CD14-positive monocyte (primary cell): Measurements from ENCODE around the gene SPIB. TPM values are rescaled to one million over a fixed set of nuclear protein-coding genes. Genes with fewer than 3 reads are reported as not detected.

Experiments used
- DNase-seq, 3 donors: peaks; one replicate each; pipeline ENCODE4 v3.0.0-alpha.2; 2011 to 2022
- H2AFZ ChIP-seq: 2 replicates; pipeline ENCODE4 v1.6.0; 2012; ENCODE audit warnings: mild to moderate bottlenecking, low read depth, low read length, inconsistent platforms; ENCODE audit not compliant: insufficient read depth, poor library complexity, severe bottlenecking
- H3K27ac ChIP-seq, 2 donors: 1 replicate in 1 of 2; 2 replicates in 1 of 2; pipeline ENCODE4 v1.5.1; 2012 to 2013; ENCODE audit warnings: low read length in 2 of 2, control low read depth in 1 of 2, inconsistent platforms in 1 of 2, low read depth in 1 of 2, mild to moderate bottlenecking in 1 of 2
- H3K27me3 ChIP-seq, 2 donors: one replicate each; pipeline versions ENCODE4 v1.6.0 to v1.6.1; 2011 to 2013; ENCODE audit warnings: low read length in 2 of 2; ENCODE audit not compliant: control insufficient read depth in 2 of 2, insufficient read depth in 2 of 2
- H3K36me3 ChIP-seq, 2 donors: replicated peaks in 1 of 2; 1 replicate in 1 of 2; 2 replicates in 1 of 2; pipeline versions ENCODE4 v1.5.1 to v1.6.1; 2012 to 2013; ENCODE audit warnings: low read length in 2 of 2, control low read depth in 1 of 2, inconsistent platforms in 1 of 2, mild to moderate bottlenecking in 1 of 2; ENCODE audit not compliant: insufficient read depth in 2 of 2, control insufficient read depth in 1 of 2
- H3K4me1 ChIP-seq, 2 donors: 1 replicate in 1 of 2; 2 replicates in 1 of 2; pipeline versions ENCODE4 v1.5.1 to v1.6.1; 2012 to 2013; ENCODE audit warnings: low read length in 2 of 2, control low read depth in 1 of 2, inconsistent platforms in 1 of 2, mild to moderate bottlenecking in 1 of 2, moderate library complexity in 1 of 2; ENCODE audit not compliant: insufficient read depth in 2 of 2, control insufficient read depth in 1 of 2
- H3K4me2 ChIP-seq: replicated peaks from 2 replicates; pipeline ENCODE3; 2012; ENCODE audit warnings: low read length, moderate library complexity, mild to moderate bottlenecking; ENCODE audit not compliant: poor library complexity, severe bottlenecking; ENCODE audit errors: extremely low read depth
- H3K4me3 ChIP-seq, 3 experiments: fragments of 200-600 bp in 1 of 3; sonication (generic) in 1 of 3; replicated peaks in 1 of 3; 1 replicate in 2 of 3; 2 replicates in 1 of 3; pipeline ENCODE4 v1.5.1; 2011 to 2013; ENCODE audit warnings: low read length in 3 of 3, mild to moderate bottlenecking in 3 of 3, control low read depth in 2 of 3, low read depth in 2 of 3, inconsistent platforms in 1 of 3, moderate library complexity in 1 of 3
- H3K79me2 ChIP-seq: 2 replicates; pipeline ENCODE4 v1.6.0; 2012; ENCODE audit warnings: mild to moderate bottlenecking, control low read depth, inconsistent platforms, low read length, moderate library complexity; ENCODE audit not compliant: insufficient read depth
- H3K9ac ChIP-seq: 2 replicates; pipeline ENCODE4 v1.6.0; 2017; ENCODE audit warnings: low read length, mild to moderate bottlenecking; ENCODE audit not compliant: insufficient read depth, poor library complexity, severe bottlenecking
- H3K9me3 ChIP-seq, 2 donors: replicated peaks in 1 of 2; 1 replicate in 1 of 2; 2 replicates in 1 of 2; pipeline versions ENCODE4 v1.5.1 to v1.6.1; 2012 to 2013; ENCODE audit warnings: low read length in 2 of 2, control low read depth in 1 of 2; ENCODE audit not compliant: control insufficient read depth in 1 of 2, insufficient read depth in 1 of 2
- H4K20me1 ChIP-seq: 2 replicates; pipeline ENCODE4 v1.6.0; 2012; ENCODE audit warnings: mild to moderate bottlenecking, low read length, control low read depth, moderate library complexity; ENCODE audit not compliant: insufficient read depth
- H3K27ac Mint-ChIP-seq, 7 donors: one replicate each; pipeline ENCODE4 v1.8.0; 2020; ENCODE audit warnings: mild to moderate bottlenecking in 7 of 7, mixed read lengths in 7 of 7, moderate library complexity in 6 of 7, inconsistent platforms in 2 of 7
- H3K27me3 Mint-ChIP-seq, 3 donors: one replicate each; pipeline ENCODE4 v1.8.0; 2021 to 2022; ENCODE audit warnings: low read depth in 3 of 3, mild to moderate bottlenecking in 3 of 3, mixed read lengths in 3 of 3, moderate library complexity in 3 of 3, inconsistent platforms in 1 of 3
- H3K36me3 Mint-ChIP-seq, 2 donors: one replicate each; pipeline ENCODE4 v1.8.0; 2020; ENCODE audit warnings: mixed read lengths in 2 of 2, inconsistent platforms in 1 of 2, mild to moderate bottlenecking in 1 of 2
- H3K4me1 Mint-ChIP-seq: one replicate; pipeline ENCODE4 v1.8.0; 2020; ENCODE audit warnings: mild to moderate bottlenecking, mixed read lengths
- H3K4me3 Mint-ChIP-seq, 2 donors: one replicate each; pipeline ENCODE4 v1.8.0; 2020; ENCODE audit warnings: mild to moderate bottlenecking in 2 of 2, mixed read lengths in 2 of 2, moderate library complexity in 1 of 2
- H3K9me3 Mint-ChIP-seq, 7 donors: one replicate each; pipeline ENCODE4 v1.8.0; 2020 to 2022; ENCODE audit warnings: mixed read lengths in 7 of 7, mild to moderate bottlenecking in 6 of 7, moderate library complexity in 6 of 7, inconsistent platforms in 2 of 7
- WGBS: methylation state at CpG from one replicate; pipeline ENCODE4 v1.1.5; 2013; ENCODE audit warnings: missing lambda C conversion rate; ENCODE audit not compliant: insufficient coverage; 5-methylcytosine and 5-hydroxymethylcytosine counted together
- intact Hi-C, 2 donors: fragments of 100-400 bp; cut with micrococcal nuclease; formaldehyde crosslinking; loops; one replicate each; pipeline versions ENCODE4 v1.15.0 to v1.15.1; 2023
- polyA plus RNA-seq, 3 donors: library from polyadenylated mRNA; depleted of rRNA in 1 of 3; unstranded in 2 of 3; stranded (reverse) in 1 of 3; fragments of 300-500 nt in 2 of 3; fragments of >200 nt in 1 of 3; fragmentation: Illumina TruSeq in 2 of 3; gene quantifications; 1 replicate in 2 of 3; 2 replicates in 1 of 3; pipeline ENCODE4 v1.2.3, GENCODE V29; 2012 to 2021
- TF ChIP-seq, protein P1 (sequence below): fragments of 200-600 bp; IDR thresholded peaks from one replicate; pipeline ENCODE4 v1.8.0; 2022; ENCODE audit warnings: antibody characterized with exemption, mild to moderate bottlenecking

SPIB gene
- polyA plus RNA-seq, 3 donors, result 0.16 to 2.3 (median 0.34) TPM

GRCh38 chr19:50415661-50416033, 3.1 kb upstream of the SPIB start:
- Mint-ChIP-seq H3K4me3 (peak overlapping the region; percentile 56 to 63), H3K27me3 (peaks cover 21 to 26% (median 24%) of the 10 kb centered on the region in 3 donors), H3K9me3 (peaks cover 0 to 9% (median under 1%) of the 10 kb centered on the region in 7 donors), H3K27ac (peak overlapping the region; percentile 29 to 93 (median 86)), H3K4me1 (peaks cover 34% of the 10 kb centered on the region), H3K36me3 (peaks cover 11 to 16% of the 10 kb centered on the region in 2 donors)
- under 1% methylated on average over 13 of the region's 22 CpGs for WGBS
- H3K4me2 ChIP-seq, result peak overlapping the region; percentile 73
- H3K9me3 ChIP-seq, result peaks cover 0 to 4% of the 10 kb centered on the region in 2 donors
- peaks cover 0 to 3% of the 10 kb centered on the region in 2 donors for H3K36me3 ChIP-seq
- H4K20me1 ChIP-seq, result no peaks in the 10 kb centered on the region
- no peak overlapping the region for H2AFZ ChIP-seq
- H3K79me2 ChIP-seq, result no peaks in the 10 kb centered on the region
- H3K9ac ChIP-seq, result peak overlapping the region; percentile 24
- DNase-seq, result peak; percentile 49 to 72 (median 59)
- H3K27ac ChIP-seq, result peak overlapping the region; percentile 65 to 73
- H3K4me3 ChIP-seq, result peak overlapping the region in 2 of 3 experiments; percentile 3 to 53
- peaks cover 41 to 51% of the 10 kb centered on the region in 2 donors for H3K4me1 ChIP-seq
- TF ChIP-seq, protein P1, sequence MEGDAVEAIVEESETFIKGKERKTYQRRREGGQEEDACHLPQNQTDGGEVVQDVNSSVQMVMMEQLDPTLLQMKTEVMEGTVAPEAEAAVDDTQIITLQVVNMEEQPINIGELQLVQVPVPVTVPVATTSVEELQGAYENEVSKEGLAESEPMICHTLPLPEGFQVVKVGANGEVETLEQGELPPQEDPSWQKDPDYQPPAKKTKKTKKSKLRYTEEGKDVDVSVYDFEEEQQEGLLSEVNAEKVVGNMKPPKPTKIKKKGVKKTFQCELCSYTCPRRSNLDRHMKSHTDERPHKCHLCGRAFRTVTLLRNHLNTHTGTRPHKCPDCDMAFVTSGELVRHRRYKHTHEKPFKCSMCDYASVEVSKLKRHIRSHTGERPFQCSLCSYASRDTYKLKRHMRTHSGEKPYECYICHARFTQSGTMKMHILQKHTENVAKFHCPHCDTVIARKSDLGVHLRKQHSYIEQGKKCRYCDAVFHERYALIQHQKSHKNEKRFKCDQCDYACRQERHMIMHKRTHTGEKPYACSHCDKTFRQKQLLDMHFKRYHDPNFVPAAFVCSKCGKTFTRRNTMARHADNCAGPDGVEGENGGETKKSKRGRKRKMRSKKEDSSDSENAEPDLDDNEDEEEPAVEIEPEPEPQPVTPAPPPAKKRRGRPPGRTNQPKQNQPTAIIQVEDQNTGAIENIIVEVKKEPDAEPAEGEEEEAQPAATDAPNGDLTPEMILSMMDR, result no peak
- peaks cover 5 to 21% of the 10 kb centered on the region in 2 donors for H3K27me3 ChIP-seq
- intact Hi-C loops, result loop anchor here (2.0 to 5.0 kb wide), 3 partner anchors 38 to 47 kb away; partner anchors contain the start of gene NR1H2 (in 1 of the 2)

DNA sequence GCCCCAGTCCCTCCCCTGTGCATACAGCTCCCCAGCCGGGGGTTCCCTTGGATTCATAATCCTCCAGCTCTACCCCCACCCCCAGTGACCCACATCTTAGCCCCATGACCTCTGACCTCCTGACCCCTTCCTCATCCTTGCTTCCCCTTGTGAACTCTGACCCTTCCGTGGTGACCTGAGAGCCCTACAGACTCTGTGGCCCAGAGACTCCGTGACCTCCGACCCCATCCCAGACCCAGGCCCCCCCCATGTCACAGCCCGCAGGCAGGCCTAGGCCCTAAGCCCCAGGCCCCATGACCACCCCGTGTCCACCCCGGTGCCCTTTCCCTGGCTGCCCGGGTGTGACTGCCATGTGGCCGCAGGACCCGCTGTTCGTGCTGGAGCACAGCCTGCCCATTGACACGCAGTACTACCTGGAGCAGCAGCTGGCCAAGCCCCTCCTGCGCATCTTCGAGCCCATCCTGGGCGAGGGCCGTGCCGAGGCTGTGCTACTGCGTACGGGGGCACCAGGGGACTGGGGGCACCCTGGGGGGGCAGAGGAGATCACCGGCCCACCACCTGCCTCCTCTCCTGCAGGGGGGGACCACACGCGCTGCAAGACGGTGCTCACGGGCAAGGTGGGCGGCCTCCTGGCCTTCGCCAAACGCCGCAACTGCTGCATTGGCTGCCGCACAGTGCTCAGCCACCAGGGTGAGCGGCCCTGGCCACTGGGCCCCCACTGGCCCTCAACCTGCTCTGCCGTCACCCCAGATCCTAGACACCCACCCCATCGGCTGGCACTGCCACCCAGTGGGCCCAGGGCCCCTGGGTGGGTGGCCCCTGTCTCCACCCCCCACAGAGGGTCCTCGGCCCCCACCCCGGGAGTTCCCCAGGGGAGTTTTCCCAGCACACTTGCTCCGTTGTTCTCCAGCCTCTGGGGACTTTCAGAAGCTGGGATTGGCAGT, 2.4 kb upstream of the SPIB start:
- Histone ChIP-seq H3K4me3 (peak overlapping the region in 2 of 3 experiments; percentile 3 to 53), H3K27me3 (peaks cover 5 to 21% of the 10 kb centered on the region in 2 donors), H3K27ac (peak overlapping the region; percentile 65 to 73), H4K20me1 (no peaks in the 10 kb centered on the region), H3K36me3 (no peaks in the 10 kb centered on the region), H3K9me3 (peaks cover 0 to 4% of the 10 kb centered on the region in 2 donors), H3K4me2 (peak overlapping the region; percentile 73), H3K4me1 (peaks cover 41 to 51% of the 10 kb centered on the region in 2 donors), H2AFZ (no peak overlapping the region), H3K79me2 (no peaks in the 10 kb centered on the region), H3K9ac (peak overlapping the region; percentile 4)
- Mint-ChIP-seq H3K27me3 (peaks cover 23 to 29% (median 27%) of the 10 kb centered on the region in 3 donors), H3K4me3 (peak overlapping the region; percentile 56 to 63), H3K36me3 (peaks cover 7 to 14% of the 10 kb centered on the region in 2 donors), H3K4me1 (peaks cover 34% of the 10 kb centered on the region), H3K9me3 (peaks cover 0 to 9% (median 2%) of the 10 kb centered on the region in 7 donors), H3K27ac (peak overlapping the region; percentile 29 to 93 (median 80))
- 83% methylated on average over 34 of the region's 35 CpGs for WGBS
- intact Hi-C loops, result loop anchor here in 1 of 2 donors (5.0 kb wide), 1 partner anchor 39 kb away; the partner anchor contains the start of gene NR1H2
- TF ChIP-seq, protein P1, result no peak
- no peak for DNase-seq
